Sigmoid colon (tissue), 7 donors: Measurements from ENCODE around the gene KREMEN2. TPM values are rescaled to one million over a fixed set of nuclear protein-coding genes. Genes with fewer than 3 reads are reported as not detected.

ENCODE experiments used
- DNase-seq: peaks from one replicate; pipeline ENCODE4 v3.0.0-alpha.2; 2019
- H3K27ac ChIP-seq, 4 donors: fragments of 200-600 bp; sonication (generic); one replicate each; pipeline ENCODE4 v1.5.1; 2016 to 2019; ENCODE audit warnings: mild to moderate bottlenecking in 1 of 4
- H3K27me3 ChIP-seq, 3 donors: fragments of 200-600 bp; sonication (generic); one replicate each; pipeline ENCODE4 v1.5.1; 2019; ENCODE audit warnings: mild to moderate bottlenecking in 1 of 3
- H3K36me3 ChIP-seq, 4 donors: fragments of 200-600 bp; sonication (generic); one replicate each; pipeline ENCODE4 v1.5.1; 2016 to 2019
- H3K4me1 ChIP-seq, 4 donors: fragments of 200-600 bp; sonication (generic); one replicate each; pipeline ENCODE4 v1.5.1; 2017 to 2019
- H3K4me3 ChIP-seq, 4 donors: fragments of 200-600 bp; sonication (generic); one replicate each; pipeline ENCODE4 v1.5.1; 2017 to 2019; ENCODE audit warnings: mild to moderate bottlenecking in 2 of 4, moderate library complexity in 1 of 4
- H3K9me3 ChIP-seq, 4 donors: fragments of 200-600 bp in 3 of 4; sonication (generic) in 3 of 4; one replicate each; pipeline versions ENCODE4 v1.5.1 to v1.6.1; 2013 to 2019
- CTCF ChIP-seq, 4 experiments: fragments of 450-650 bp in 3 of 4; fragments of 200-600 bp in 1 of 4; IDR thresholded peaks; one replicate each; pipeline ENCODE4 v1.5.1; 2016 to 2019; ENCODE audit warnings: antibody characterized with exemption in 4 of 4, mild to moderate bottlenecking in 3 of 4, moderate library complexity in 2 of 4
- EP300 ChIP-seq, 4 donors: sonication (generic); formaldehyde crosslinking; IDR thresholded peaks; one replicate each; pipeline ENCODE4 v1.6.1; 2017; ENCODE audit warnings: antibody characterized with exemption in 4 of 4
- POLR2A ChIP-seq, 2 donors: fragments of 450-650 bp; IDR thresholded peaks; one replicate each; pipeline ENCODE4 v1.6.1; 2016; ENCODE audit warnings: antibody characterized with exemption in 2 of 2, mild to moderate bottlenecking in 2 of 2, moderate library complexity in 2 of 2
- POLR2AphosphoS5 ChIP-seq, 4 donors: sonication (generic); formaldehyde crosslinking; IDR thresholded peaks; one replicate each; pipeline ENCODE4 v1.6.1; 2017; ENCODE audit warnings: antibody characterized with exemption in 4 of 4
- WGBS, 2 donors: extraction: QIAGEN DNeasy Blood & Tissue Kit; methylation state at CpG; one replicate each; pipeline ENCODE4 v1.1.7; 2013; 5-methylcytosine and 5-hydroxymethylcytosine counted together
- intact Hi-C: fragments of 100-400 bp; cut with DNase I; formaldehyde crosslinking; loops from one replicate; pipeline ENCODE4 v1.15.1; 2023
- polyA plus RNA-seq, 3 donors: library from polyadenylated mRNA; stranded (reverse); fragments of 200-250 nt; gene quantifications; one replicate each; pipeline ENCODE4 v1.2.3, GENCODE V29; 2013
- total RNA-seq, 4 donors: library from RNA; depleted of rRNA; stranded (reverse); fragments of >200 nt; gene quantifications; one replicate each; pipeline ENCODE4 v1.1.0, GENCODE V29; 2016
- donor health status: healthy with polysubstance abuse.
- donor health status: Bipolar disorder and iron deficiency.
- donor health status: healthy.

KREMEN2 gene
- total and polyA plus RNA-seq, 7 donors = 1.0 to 1.8 (median 1.6) TPM; not detected in 4

- no peak for TF ChIP-seq POLR2A (IDR thresholded peaks at IDR 0.05)
- no peak for TF ChIP-seq POLR2AphosphoS5 (IDR thresholded peaks at IDR 0.05)
- no peak for TF ChIP-seq CTCF (IDR thresholded peaks at IDR 0.05)
- no peak for TF ChIP-seq EP300 (IDR thresholded peaks at IDR 0.05)
- H3K4me1 ChIP-seq = no peaks in the 10 kb centered on the region
- no peak for DNase-seq
- intact Hi-C loops = no loop called here
- H3K9me3 ChIP-seq = no peaks in the 10 kb centered on the region
- no peak overlapping the region for H3K27ac ChIP-seq
- no peak overlapping the region for H3K4me3 ChIP-seq
- peaks cover 0 to 66% (median 51%) of the 10 kb centered on the region in 3 donors for H3K27me3 ChIP-seq
- WGBS, 2 donors = 87 to 91% methylated on average over 11 of the region's 11 CpGs
- no peaks in the 10 kb centered on the region for H3K36me3 ChIP-seq
Observed at GRCh38 chr16:2956579-2956956, 7.5 kb upstream of the KREMEN2 start.

GRCh38 chr16:2959206-2959605 lies 4.9 kb upstream of the KREMEN2 start:
- peaks cover 23 to 92% (median 77%) of the 10 kb centered on the region in 3 donors for H3K27me3 ChIP-seq
- WGBS, 2 donors = 15 to 65% methylated on average over 10 of the region's 10 CpGs
- DNase-seq = no peak
- H3K36me3 ChIP-seq = no peaks in the 10 kb centered on the region
- no peaks in the 10 kb centered on the region for H3K9me3 ChIP-seq
- intact Hi-C loops = no loop called here
- peaks cover 0 to 17% (median 16%) of the 10 kb centered on the region in 4 donors for H3K4me1 ChIP-seq
- H3K4me3 ChIP-seq = no peak overlapping the region
- H3K27ac ChIP-seq = no peak overlapping the region
- TF ChIP-seq CTCF (IDR thresholded peaks at IDR 0.05) = no peak
- TF ChIP-seq POLR2A (IDR thresholded peaks at IDR 0.05) = no peak
- no peak for TF ChIP-seq EP300 (IDR thresholded peaks at IDR 0.05)

- H3K36me3 ChIP-seq = no peaks in the 10 kb centered on the region
- H3K27me3 ChIP-seq = peaks cover 34 to 93% (median 80%) of the 10 kb centered on the region in 3 donors
- peaks cover 0 to 29% (median 27%) of the 10 kb centered on the region in 4 donors for H3K4me1 ChIP-seq
- intact Hi-C loops = no loop called here
- H3K27ac ChIP-seq = no peak overlapping the region
- no peaks in the 10 kb centered on the region for H3K9me3 ChIP-seq
- TF ChIP-seq EP300 (IDR thresholded peaks at IDR 0.05) (no peak), CTCF (IDR thresholded peaks at IDR 0.05) (no peak), POLR2AphosphoS5 (IDR thresholded peaks at IDR 0.05) (no peak), POLR2A (IDR thresholded peaks at IDR 0.05) (no peak)
- no peak overlapping the region for H3K4me3 ChIP-seq
- 39 to 70% methylated on average over 17 of the region's 17 CpGs for WGBS, 2 donors
- DNase-seq = no peak
Observed at GRCh38 chr16:2960183-2961010, 3.7 kb upstream of the KREMEN2 start.

- intact Hi-C loops = no loop called here
- no peak for DNase-seq
- no peaks in the 10 kb centered on the region for H3K9me3 ChIP-seq
- TF ChIP-seq EP300 (IDR thresholded peaks at IDR 0.05) = no peak
- no peak for TF ChIP-seq POLR2AphosphoS5 (IDR thresholded peaks at IDR 0.05)
- TF ChIP-seq POLR2A (IDR thresholded peaks at IDR 0.05) = no peak
- no peak for TF ChIP-seq CTCF (IDR thresholded peaks at IDR 0.05)
- 19 to 30% methylated on average over 28 of the region's 28 CpGs for WGBS, 2 donors
- no peaks in the 10 kb centered on the region for H3K36me3 ChIP-seq
- peaks cover 0 to 42% (median 37%) of the 10 kb centered on the region in 4 donors for H3K4me1 ChIP-seq
- H3K27ac ChIP-seq = no peak overlapping the region
- H3K27me3 ChIP-seq = peaks cover 56 to 93% (median 83%) of the 10 kb centered on the region in 3 donors
- no peak overlapping the region for H3K4me3 ChIP-seq
Observed at GRCh38 chr16:2962334-2963073, 1.6 kb upstream of the KREMEN2 start.
